Effector memory CD4-positive, alpha-beta T cell (primary cell): ENCODE measurements around the gene FAM163B.

ENCODE experiments used
- DNase-seq, 3 donors: peaks; one replicate each; pipeline ENCODE4 v3.0.0-alpha.2; 2020
- H3K27ac ChIP-seq: 2 replicates; pipeline ENCODE4 v1.7.0; 2013; ENCODE audit warnings: mild to moderate bottlenecking, low read length, moderate library complexity; ENCODE audit not compliant: insufficient read depth, poor library complexity, severe bottlenecking
- H3K27me3 ChIP-seq: replicated peaks from 2 replicates; pipeline ENCODE4 v1.7.0; 2013; ENCODE audit warnings: mild to moderate bottlenecking, low read length; ENCODE audit not compliant: insufficient read depth, control insufficient read depth, poor library complexity, severe bottlenecking
- H3K36me3 ChIP-seq: 2 replicates; pipeline ENCODE4 v1.7.0; 2013; ENCODE audit warnings: mild to moderate bottlenecking, low read length, moderate library complexity; ENCODE audit not compliant: control insufficient read depth, insufficient read depth
- H3K4me1 ChIP-seq: 2 replicates; pipeline ENCODE4 v1.7.0; 2013; ENCODE audit warnings: low read length, mild to moderate bottlenecking; ENCODE audit not compliant: control insufficient read depth, insufficient read depth, poor library complexity, severe bottlenecking
- H3K4me3 ChIP-seq: 2 replicates; pipeline ENCODE4 v1.7.0; 2013; ENCODE audit warnings: low read length, low read depth, mild to moderate bottlenecking; ENCODE audit not compliant: insufficient read depth, poor library complexity, severe bottlenecking
- H3K9me3 ChIP-seq: 2 replicates; pipeline ENCODE4 v1.7.0; 2013; ENCODE audit warnings: mild to moderate bottlenecking, low read length, moderate library complexity; ENCODE audit not compliant: control insufficient read depth

The FAM163B gene

GRCh38 chr9:133616643-133617405 is 7.6 kb upstream of the FAM163B start:
- Histone ChIP-seq H3K27ac (no peak overlapping the region), H3K4me3 (no peak overlapping the region), H3K9me3 (no peaks in the 10 kb centered on the region), H3K4me1 (peaks cover 14% of the 10 kb centered on the region), H3K27me3 (no peaks in the 10 kb centered on the region), H3K36me3 (no peaks in the 10 kb centered on the region)
- DNase-seq = no peak

GRCh38 chr9:133615606-133616188 is 6.5 kb upstream of the FAM163B start:
- no peaks in the 10 kb centered on the region for H3K27me3 ChIP-seq

GRCh38 chr9:133615186-133615585 is 6.0 kb upstream of the FAM163B start:
- no peak for DNase-seq
- peaks cover 7% of the 10 kb centered on the region for H3K4me1 ChIP-seq
- no peaks in the 10 kb centered on the region for H3K9me3 ChIP-seq
- no peaks in the 10 kb centered on the region for H3K27me3 ChIP-seq
- H3K36me3 ChIP-seq = no peaks in the 10 kb centered on the region
- no peak overlapping the region for H3K27ac ChIP-seq
- H3K4me3 ChIP-seq = no peak overlapping the region

More at GRCh38 chr9:133615606-133616188, 6.5 kb upstream of the FAM163B start:
- DNase-seq = no peak
- Histone ChIP-seq H3K27ac (no peak overlapping the region), H3K36me3 (no peaks in the 10 kb centered on the region), H3K4me1 (peaks cover 9% of the 10 kb centered on the region), H3K9me3 (no peaks in the 10 kb centered on the region), H3K4me3 (no peak overlapping the region)

GRCh38 chr9:133614678-133615077 is 5.5 kb upstream of the FAM163B start:
- H3K4me1 ChIP-seq = peaks cover 3% of the 10 kb centered on the region
- no peaks in the 10 kb centered on the region for H3K9me3 ChIP-seq
- no peak for DNase-seq
- no peaks in the 10 kb centered on the region for H3K36me3 ChIP-seq
- H3K27ac ChIP-seq = no peak overlapping the region
- peaks cover 3% of the 10 kb centered on the region for H3K27me3 ChIP-seq
- no peak overlapping the region for H3K4me3 ChIP-seq

GRCh38 chr9:133614056-133614455 is 4.9 kb upstream of the FAM163B start:
- peaks cover 6% of the 10 kb centered on the region for H3K27me3 ChIP-seq
- no peaks in the 10 kb centered on the region for H3K36me3 ChIP-seq

GRCh38 chr9:133613432-133613831 is 4.2 kb upstream of the FAM163B start:
- no peak overlapping the region for H3K27ac ChIP-seq
- H3K9me3 ChIP-seq = no peaks in the 10 kb centered on the region
- no peaks in the 10 kb centered on the region for H3K4me1 ChIP-seq
- H3K4me3 ChIP-seq = no peak overlapping the region
- DNase-seq = no peak
- H3K36me3 ChIP-seq = no peaks in the 10 kb centered on the region
- peaks cover 6% of the 10 kb centered on the region for H3K27me3 ChIP-seq

More at GRCh38 chr9:133614056-133614455, 4.9 kb upstream of the FAM163B start:
- Histone ChIP-seq H3K4me1 (no peaks in the 10 kb centered on the region), H3K27ac (no peak overlapping the region), H3K4me3 (no peak overlapping the region), H3K9me3 (no peaks in the 10 kb centered on the region)
- no peak for DNase-seq

- H3K4me1 ChIP-seq = no peaks in the 10 kb centered on the region
Observed at GRCh38 chr9:133612816-133613215, 3.6 kb upstream of the FAM163B start.

GRCh38 chr9:133612051-133612450 is 2.9 kb upstream of the FAM163B start:
- H3K4me3 ChIP-seq = no peak overlapping the region
- DNase-seq = no peak
- no peaks in the 10 kb centered on the region for H3K36me3 ChIP-seq
- H3K9me3 ChIP-seq = no peaks in the 10 kb centered on the region
- no peaks in the 10 kb centered on the region for H3K4me1 ChIP-seq
- H3K27ac ChIP-seq = no peak overlapping the region
- H3K27me3 ChIP-seq = peaks cover 6% of the 10 kb centered on the region

More at GRCh38 chr9:133612816-133613215, 3.6 kb upstream of the FAM163B start:
- H3K27me3 ChIP-seq = peaks cover 6% of the 10 kb centered on the region
- no peaks in the 10 kb centered on the region for H3K9me3 ChIP-seq
- H3K27ac ChIP-seq = no peak overlapping the region
- no peak overlapping the region for H3K4me3 ChIP-seq
- no peaks in the 10 kb centered on the region for H3K36me3 ChIP-seq
- DNase-seq = no peak

GRCh38 chr9:133610845-133611244 is 1.7 kb upstream of the FAM163B start:
- no peaks in the 10 kb centered on the region for H3K9me3 ChIP-seq
- H3K27ac ChIP-seq = no peak overlapping the region
- no peaks in the 10 kb centered on the region for H3K4me1 ChIP-seq
- no peak overlapping the region for H3K4me3 ChIP-seq
- peaks cover 6% of the 10 kb centered on the region for H3K27me3 ChIP-seq
- DNase-seq = no peak
- H3K36me3 ChIP-seq = no peaks in the 10 kb centered on the region

GRCh38 chr9:133608889-133609288 is 300 bp downstream of the FAM163B start:
- no peak for DNase-seq
- no peak overlapping the region for H3K4me3 ChIP-seq
- H3K9me3 ChIP-seq = no peaks in the 10 kb centered on the region
- H3K27me3 ChIP-seq = peaks cover 9% of the 10 kb centered on the region
- H3K36me3 ChIP-seq = no peaks in the 10 kb centered on the region
- no peaks in the 10 kb centered on the region for H3K4me1 ChIP-seq
- no peak overlapping the region for H3K27ac ChIP-seq
